Natural killer cell (primary cell): ENCODE data around the gene UBE2M. TPM values are rescaled to one million over a fixed set of nuclear protein-coding genes. Genes with fewer than 3 reads are reported as not detected.

Experiments used
- ATAC-seq, 3 donors: fragments of 150-1000 bp in 2 of 3; fragments of 200-7000 bp in 1 of 3; cut with Tn5 transposase; 1 replicate in 1 of 3; 2 replicates in 2 of 3; pipeline ENCODE4 v1.10.0; 2021; ENCODE audit warnings: mild to moderate bottlenecking in 2 of 3, moderate library complexity in 2 of 3
- DNase-seq, 2 donors: peaks; one replicate each; pipeline versions ENCODE4 v3.0.0 to v3.0.0-alpha.2; 2013 to 2021; ENCODE audit warnings: mixed read lengths in 1 of 2
- H3K27ac ChIP-seq: one replicate; pipeline ENCODE4 v1.5.1; 2013; ENCODE audit warnings: mild to moderate bottlenecking, low read length
- H3K27me3 ChIP-seq: one replicate; pipeline ENCODE4 v1.6.1; 2013; ENCODE audit warnings: low read length; ENCODE audit not compliant: control insufficient read depth, insufficient read depth
- H3K36me3 ChIP-seq: one replicate; pipeline ENCODE4 v1.6.1; 2013; ENCODE audit warnings: low read length; ENCODE audit not compliant: control insufficient read depth, insufficient read depth
- H3K4me1 ChIP-seq: one replicate; pipeline ENCODE4 v1.6.1; 2013; ENCODE audit warnings: low read length; ENCODE audit not compliant: control insufficient read depth, insufficient read depth
- H3K4me3 ChIP-seq: one replicate; pipeline ENCODE4 v1.5.1; 2013; ENCODE audit warnings: low read length
- H3K9me3 ChIP-seq: one replicate; pipeline ENCODE4 v1.6.1; 2013; ENCODE audit warnings: low read length; ENCODE audit not compliant: control insufficient read depth, insufficient read depth
- H3K27ac Mint-ChIP-seq, 2 donors: one replicate each; pipeline ENCODE4 v1.8.0; 2022; ENCODE audit warnings: mild to moderate bottlenecking in 2 of 2, mixed read lengths in 2 of 2, moderate library complexity in 1 of 2
- H3K27me3 Mint-ChIP-seq, 2 donors: one replicate each; pipeline ENCODE4 v1.8.0; 2022; ENCODE audit warnings: low read depth in 2 of 2, mixed read lengths in 2 of 2
- H3K36me3 Mint-ChIP-seq: one replicate; pipeline ENCODE4 v1.8.0; 2022; ENCODE audit warnings: mixed read lengths
- H3K4me1 Mint-ChIP-seq, 2 donors: one replicate each; pipeline ENCODE4 v1.8.0; 2022; ENCODE audit warnings: mixed read lengths in 2 of 2
- H3K4me3 Mint-ChIP-seq: one replicate; pipeline ENCODE4 v1.8.0; 2022; ENCODE audit warnings: mild to moderate bottlenecking, moderate library complexity, mixed read lengths
- H3K9me3 Mint-ChIP-seq, 2 donors: one replicate each; pipeline ENCODE4 v1.8.0; 2022; ENCODE audit warnings: mixed read lengths in 2 of 2
- CTCF ChIP-seq: fragments of 200-600 bp; IDR thresholded peaks from one replicate; pipeline ENCODE4 v1.8.0; 2022; ENCODE audit warnings: antibody characterized with exemption
- WGBS: methylation state at CpG from one replicate; pipeline ENCODE4 v1.1.7; 2013; ENCODE audit warnings: missing lambda C conversion rate; ENCODE audit not compliant: insufficient coverage; 5-methylcytosine and 5-hydroxymethylcytosine counted together
- intact Hi-C: fragments of 100-400 bp; cut with micrococcal nuclease; formaldehyde crosslinking; loops from one replicate; pipeline ENCODE4 v1.14.2; 2022
- total RNA-seq, 4 donors: library from RNA; stranded (reverse); fragments of 120-200 nt in 1 of 4; gene quantifications; one replicate each; pipeline versions ENCODE4 v1.2.3 to v1.2.4, GENCODE V29; 2013 to 2022

The UBE2M gene
- total RNA-seq, 3 donors from 2014 or later (not counting 1 experiment from before 2014, with no cell fraction given), result 71.0 to 89.5 (median 81.9) TPM

DNA sequence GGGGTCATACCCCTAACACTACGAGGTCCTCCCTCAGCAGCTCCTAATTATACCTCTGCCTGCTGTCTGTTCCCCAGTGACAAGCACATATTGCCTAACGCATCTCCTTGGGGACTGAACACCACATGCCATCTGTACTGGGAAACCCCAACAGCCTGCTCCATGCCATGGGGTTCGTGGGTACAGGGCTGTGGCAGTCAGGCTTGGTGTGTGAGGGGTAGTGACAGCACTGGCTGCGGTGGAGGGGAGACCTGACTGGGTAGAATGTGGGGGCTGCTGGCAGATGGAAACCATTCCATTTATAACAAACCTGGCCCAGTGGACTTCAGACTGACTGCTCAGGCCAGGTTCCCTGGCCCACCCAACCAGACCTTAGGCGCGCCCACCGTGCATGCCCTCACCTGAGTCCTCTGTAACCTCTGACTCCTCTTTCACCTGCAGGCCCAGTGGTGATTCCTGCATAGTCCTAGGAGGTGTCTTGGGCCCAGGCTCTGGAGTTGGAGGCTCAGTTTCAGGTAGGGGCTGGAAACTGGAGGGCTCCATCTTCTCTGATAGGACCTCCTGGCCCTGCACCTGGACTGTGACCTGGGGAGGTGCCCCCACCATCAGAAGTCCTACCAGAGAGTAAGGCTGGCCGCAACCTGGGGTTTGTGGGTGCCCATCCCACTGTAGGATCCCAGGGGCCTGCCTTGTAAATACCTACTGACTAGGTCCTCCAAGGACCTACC, 11.7 kb upstream of the UBE2M start:
- ATAC-seq (no peak), DNase-seq (peak in 1 of 2 donors; percentile 15)
- WGBS, result 87% methylated on average over 7 of the region's 8 CpGs
- Mint-ChIP-seq H3K4me1 (peaks cover 23 to 35% of the 10 kb centered on the region in 2 donors), H3K27me3 (no peaks in the 10 kb centered on the region), H3K4me3 (no peak overlapping the region), H3K9me3 (peaks cover 0 to 6% of the 10 kb centered on the region in 2 donors), H3K27ac (no peak overlapping the region), H3K36me3 (no peaks in the 10 kb centered on the region)
- peaks cover 4% of the 10 kb centered on the region for H3K36me3 ChIP-seq
- peaks cover 29% of the 10 kb centered on the region for H3K4me1 ChIP-seq
- no peak overlapping the region for H3K27ac ChIP-seq
- intact Hi-C loops, result no loop called here
- TF ChIP-seq CTCF, result no peak
- H3K4me3 ChIP-seq, result no peak overlapping the region
- H3K27me3 ChIP-seq, result no peaks in the 10 kb centered on the region
- no peaks in the 10 kb centered on the region for H3K9me3 ChIP-seq

DNA sequence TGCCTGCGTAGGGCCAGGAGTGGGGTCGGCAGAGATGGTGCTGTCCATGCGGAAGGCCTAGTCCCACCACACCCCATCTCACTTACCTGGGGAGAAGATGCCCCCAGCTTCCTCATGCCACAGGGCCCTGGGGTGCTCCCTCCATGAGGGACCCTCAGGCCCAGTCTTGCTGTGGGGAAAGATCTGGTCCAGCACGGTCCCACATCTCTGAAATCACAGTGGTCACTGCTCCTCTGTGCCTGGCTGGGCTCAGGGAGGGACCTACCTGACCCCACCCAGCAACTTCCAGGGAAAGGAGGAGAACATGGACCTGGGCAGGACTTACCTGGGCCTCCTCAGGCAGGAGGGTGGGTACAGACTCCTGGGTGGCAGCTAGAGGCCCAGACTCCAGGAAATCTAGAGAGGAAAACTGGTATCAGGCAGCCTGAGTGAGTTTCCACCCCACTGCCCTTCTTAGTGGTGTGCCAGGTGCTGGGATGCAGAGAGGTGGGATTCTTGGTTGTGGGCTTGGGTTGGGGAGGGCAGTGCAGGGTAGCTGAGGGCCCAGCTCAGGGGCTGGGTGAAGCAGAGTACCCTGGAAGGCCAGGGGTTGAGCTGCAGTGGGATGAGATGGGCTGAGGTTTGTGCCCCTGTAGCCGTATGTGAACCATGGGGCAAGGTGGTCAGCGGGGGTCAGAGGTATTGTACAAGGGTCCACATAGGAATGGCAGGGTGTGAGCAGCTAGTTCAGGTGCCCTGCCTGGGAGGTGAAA, 11.0 kb upstream of the UBE2M start:
- no peaks in the 10 kb centered on the region for H3K9me3 ChIP-seq
- peaks cover 4% of the 10 kb centered on the region for H3K36me3 ChIP-seq
- H3K27me3 Mint-ChIP-seq, result no peaks in the 10 kb centered on the region
- peaks cover 0 to 6% of the 10 kb centered on the region in 2 donors for H3K9me3 Mint-ChIP-seq
- H3K27ac Mint-ChIP-seq, result peak overlapping the region in 1 of 2 donors; percentile 64
- TF ChIP-seq CTCF, result no peak
- H3K27me3 ChIP-seq, result no peaks in the 10 kb centered on the region
- H3K4me1 Mint-ChIP-seq, result peaks cover 25 to 33% of the 10 kb centered on the region in 2 donors
- no peak overlapping the region for H3K4me3 ChIP-seq
- no peak overlapping the region for H3K4me3 Mint-ChIP-seq
- no peak for ATAC-seq
- H3K27ac ChIP-seq, result no peak overlapping the region
- intact Hi-C loops, result no loop called here
- H3K4me1 ChIP-seq, result peaks cover 22% of the 10 kb centered on the region
- no peaks in the 10 kb centered on the region for H3K36me3 Mint-ChIP-seq
- peak in 1 of 2 donors; percentile 12 for DNase-seq
- WGBS, result 88% methylated on average over 3 of the region's 6 CpGs

DNA sequence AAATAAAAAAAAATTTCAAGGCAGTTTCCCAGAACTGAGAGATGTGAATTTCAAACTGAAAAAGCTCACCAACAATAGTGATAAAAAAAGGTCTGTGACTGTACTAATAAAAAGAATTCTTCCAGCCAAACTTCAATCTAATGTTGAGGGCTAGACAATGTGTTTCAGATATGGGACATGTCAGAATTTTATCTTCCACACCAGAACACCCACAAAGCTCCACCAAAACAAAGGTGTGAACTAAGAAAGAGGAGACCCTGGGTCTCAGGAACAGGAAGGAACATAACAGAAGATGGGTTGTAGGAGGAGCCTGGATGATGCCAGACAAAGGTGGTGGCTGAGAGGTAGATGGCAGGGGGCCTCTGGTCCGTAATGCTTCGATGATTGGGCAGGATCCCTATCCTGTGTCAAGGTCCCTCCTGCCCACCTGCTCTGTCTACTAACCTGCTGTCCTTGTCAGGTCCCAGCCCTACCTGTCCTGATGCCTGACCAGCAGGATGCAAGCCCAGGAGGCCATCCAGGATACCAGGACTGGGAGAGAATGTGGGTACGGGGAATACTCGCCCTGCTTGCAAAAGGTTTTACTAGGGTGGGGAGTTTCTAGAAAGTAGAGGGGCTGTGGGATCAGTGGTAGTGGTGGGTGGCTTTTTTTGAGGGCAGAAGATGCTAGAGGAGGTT, 10.2 kb upstream of the UBE2M start:
- Histone ChIP-seq H3K4me3 (no peak overlapping the region), H3K4me1 (peaks cover 19% of the 10 kb centered on the region), H3K9me3 (no peaks in the 10 kb centered on the region), H3K27ac (no peak overlapping the region), H3K27me3 (no peaks in the 10 kb centered on the region), H3K36me3 (peaks cover 4% of the 10 kb centered on the region)
- H3K4me3 Mint-ChIP-seq, result no peak overlapping the region
- WGBS, result 91% methylated on average over 4 of the region's 4 CpGs
- H3K27me3 Mint-ChIP-seq, result no peaks in the 10 kb centered on the region
- ATAC-seq (no peak), DNase-seq (peak in 1 of 2 donors; percentile 10)
- intact Hi-C loops, result no loop called here
- peak overlapping the region in 1 of 2 donors; percentile 64 for H3K27ac Mint-ChIP-seq
- no peak for TF ChIP-seq CTCF
- H3K4me1 Mint-ChIP-seq, result peaks cover 26 to 32% of the 10 kb centered on the region in 2 donors
- peaks cover 0 to 2% of the 10 kb centered on the region in 2 donors for H3K9me3 Mint-ChIP-seq
- no peaks in the 10 kb centered on the region for H3K36me3 Mint-ChIP-seq
